GM08714 (cell line): ENCODE results near the gene GALNT9.

ENCODE experiments used
- H3K4me3 ChIP-seq: fragments of 200-500 bp; sonication (Bioruptor generic); 2 replicates; pipeline ENCODE4 v1.5.1; 2014; ENCODE audit warnings: mild to moderate bottlenecking, low read length, inconsistent platforms
- ZNF274 ChIP-seq: IDR thresholded peaks from 2 replicates; pipeline ENCODE4 v1.6.1; 2012; ENCODE audit warnings: mild to moderate bottlenecking, low read depth, low read length

Gene GALNT9

DNA sequence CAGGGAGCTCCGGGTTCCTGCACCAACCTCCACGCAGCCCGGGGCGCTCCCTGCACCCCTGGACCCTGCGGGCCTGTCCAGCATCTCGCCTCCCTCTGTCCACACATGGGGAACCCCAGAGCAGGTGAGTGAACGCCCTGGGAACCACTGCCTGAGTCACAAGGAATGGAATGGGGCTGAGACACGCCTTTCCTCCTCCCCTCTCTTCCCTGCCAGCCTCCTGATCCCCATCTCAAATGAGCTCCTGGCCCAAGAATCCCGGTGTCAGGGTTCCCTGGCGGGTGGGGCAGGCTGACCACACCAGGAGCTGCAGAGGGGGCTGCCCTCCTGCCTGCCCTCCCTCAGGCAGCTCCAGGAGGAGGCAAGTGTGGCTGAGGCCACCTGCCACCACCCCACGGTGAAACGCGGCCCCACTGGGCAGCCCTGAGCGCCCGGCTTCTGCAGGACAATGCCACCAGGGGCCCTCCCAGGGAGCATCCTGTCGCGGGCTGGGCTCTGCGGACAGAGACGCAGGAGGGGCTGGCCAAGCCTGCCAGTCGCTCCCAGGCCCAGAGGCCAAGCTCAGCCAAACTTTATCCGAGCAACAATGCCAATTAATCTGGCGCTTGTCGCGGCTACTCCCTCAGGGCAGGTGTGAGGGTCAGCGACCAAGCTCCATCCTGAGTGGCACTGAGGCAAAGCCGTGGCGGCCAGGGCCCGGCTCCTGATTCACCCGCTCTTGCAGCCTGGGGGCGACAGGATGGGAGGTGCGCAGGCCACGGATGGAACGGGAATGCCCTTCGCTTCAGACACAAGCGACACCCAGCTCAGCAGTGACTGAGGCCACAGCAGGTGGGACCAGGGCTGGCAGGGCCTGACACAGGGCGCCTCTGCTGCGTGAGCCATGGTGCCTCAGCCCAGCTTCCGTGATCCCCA lies 44.3 kb downstream of the GALNT9 start:
- no peak for TF ChIP-seq ZNF274
- H3K4me3 ChIP-seq = no peak overlapping the region

DNA sequence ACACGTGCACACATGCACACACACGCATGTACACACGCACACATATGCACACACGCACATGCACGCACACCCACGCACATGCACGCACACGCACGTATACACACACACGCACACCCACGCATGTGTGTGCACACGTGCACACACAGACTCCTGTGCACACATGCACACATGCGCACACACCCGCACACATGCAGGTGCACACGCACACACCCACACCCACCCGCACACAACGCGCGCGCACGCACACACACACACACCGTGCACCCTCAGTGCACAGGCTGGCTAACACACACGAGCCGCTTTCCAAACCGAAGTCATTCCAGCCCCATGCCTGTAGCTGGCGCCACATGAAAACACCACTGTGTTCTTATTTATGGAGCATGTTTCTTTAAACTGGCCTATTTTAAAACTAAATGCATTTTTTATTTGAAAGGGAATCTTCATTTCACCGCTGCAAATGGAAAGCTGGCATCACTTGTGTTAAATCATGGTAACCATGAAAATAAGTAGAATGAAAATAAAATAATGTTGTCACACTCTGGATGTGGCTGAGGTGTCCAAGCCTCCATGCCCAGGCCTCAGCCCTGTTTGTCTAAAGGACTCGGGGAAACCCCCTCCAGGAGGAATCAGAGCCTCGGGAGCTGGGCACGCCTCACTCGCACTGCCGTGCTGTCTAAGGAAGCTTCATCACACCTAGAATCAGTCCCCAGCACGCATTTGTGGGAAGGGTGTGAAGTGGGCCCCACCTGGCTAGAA lies 45.1 kb downstream of the GALNT9 start:
- no peak overlapping the region for H3K4me3 ChIP-seq
- no peak for TF ChIP-seq ZNF274

DNA sequence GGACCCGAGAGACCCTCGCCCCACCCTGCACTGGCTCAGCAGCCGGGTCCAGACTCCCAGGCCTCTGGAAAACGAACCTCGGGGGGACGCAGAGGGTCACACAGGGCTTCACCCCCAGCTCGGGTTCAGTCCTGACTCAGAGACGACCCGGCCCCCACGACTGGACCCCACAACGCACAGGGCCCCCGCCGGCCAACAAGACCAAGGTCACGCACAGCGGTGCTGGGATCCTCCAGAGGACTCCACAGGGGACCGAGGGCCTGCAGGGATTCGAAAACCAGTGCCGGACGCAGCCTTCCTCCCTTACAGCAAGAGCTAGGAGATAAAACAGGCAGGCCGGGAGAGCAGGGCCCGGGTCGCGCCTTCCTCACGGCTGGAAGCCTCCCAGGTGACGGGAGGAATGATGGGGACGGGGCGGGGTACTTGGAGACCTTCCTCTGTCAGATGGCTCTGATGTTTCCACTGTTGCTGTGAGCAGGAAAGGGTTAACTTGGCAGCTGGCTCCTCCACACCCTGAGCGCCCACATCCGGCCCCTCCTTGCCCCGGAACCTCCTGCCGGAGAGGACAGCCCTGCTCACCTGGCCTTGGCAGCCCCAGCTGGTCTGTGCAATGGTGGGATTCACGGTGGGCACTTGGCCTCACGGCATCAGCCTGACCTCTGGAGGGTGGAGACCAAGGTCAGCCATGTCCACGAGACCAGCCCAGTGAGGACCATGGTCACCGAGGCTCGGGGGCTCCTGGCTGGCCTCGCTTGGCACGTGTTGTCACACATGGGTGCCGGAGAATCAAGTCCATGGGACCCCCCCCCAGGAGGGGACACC lies 46.2 kb downstream of the GALNT9 start:
- no peak for TF ChIP-seq ZNF274
- no peak overlapping the region for H3K4me3 ChIP-seq

DNA sequence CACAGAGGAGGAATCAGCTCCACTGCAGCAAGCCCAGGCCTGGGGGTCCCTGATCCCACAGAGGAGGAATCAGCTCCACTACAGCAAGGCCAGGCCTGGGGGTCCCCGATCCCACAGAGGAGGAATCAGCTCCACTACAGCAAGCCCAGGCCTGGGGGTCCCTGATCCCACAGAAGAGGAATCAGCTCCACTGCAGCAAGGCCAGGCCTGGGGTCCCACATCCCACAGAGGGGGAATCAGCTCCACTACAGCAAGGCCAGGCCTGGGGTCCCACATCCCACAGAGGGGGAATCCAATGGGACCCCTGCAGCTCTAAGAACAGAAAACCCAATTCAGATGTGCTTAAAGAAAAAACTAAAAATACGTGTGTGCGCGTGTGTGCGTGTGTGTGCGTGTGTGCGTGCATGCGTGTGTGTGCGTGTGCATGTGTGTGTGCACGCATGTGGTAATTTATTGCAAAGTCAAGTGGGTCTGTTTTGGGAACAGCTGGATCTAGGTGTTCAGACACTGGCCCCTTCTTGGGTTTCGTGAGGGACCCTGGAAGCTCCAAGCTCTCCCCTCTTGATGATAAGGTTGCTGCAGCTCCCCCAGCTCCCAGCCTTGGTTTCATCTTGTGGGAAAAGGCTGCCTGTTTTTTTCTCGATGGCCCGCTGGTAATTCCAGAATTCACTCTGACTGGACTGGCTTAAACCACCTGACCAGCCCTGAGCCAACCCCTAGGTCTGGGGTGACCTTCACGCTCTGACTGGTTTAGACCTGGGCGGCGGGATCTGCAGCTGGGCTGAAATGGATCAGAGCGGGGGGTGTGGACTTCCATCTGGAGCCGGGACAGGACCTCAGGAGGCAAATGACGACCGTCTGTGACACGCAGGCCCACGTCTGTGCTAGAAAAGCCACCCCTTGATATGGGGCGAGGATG lies 47.1 kb downstream of the GALNT9 start:
- TF ChIP-seq ZNF274 = no peak
- no peak overlapping the region for H3K4me3 ChIP-seq

DNA sequence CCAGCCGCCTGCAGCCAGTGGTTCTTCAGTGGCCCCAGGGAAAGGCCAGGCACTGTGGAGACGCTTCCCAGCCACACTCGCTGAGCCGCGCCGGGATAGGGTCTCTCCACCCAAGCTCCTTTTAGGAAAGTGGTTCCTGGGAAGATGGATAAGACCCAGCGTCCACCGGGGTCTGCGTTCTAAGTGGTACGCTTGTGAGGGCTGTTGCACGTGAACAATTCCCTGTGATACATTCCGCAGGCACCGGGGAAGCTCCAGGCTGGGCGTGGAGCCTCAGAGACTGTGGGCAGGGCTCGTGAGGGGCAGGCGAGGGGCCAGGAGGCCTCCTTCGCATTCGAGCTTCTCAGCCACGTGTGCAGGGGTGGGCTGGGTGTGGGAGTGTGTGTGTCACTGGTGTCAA lies 48.4 kb downstream of the GALNT9 start:
- TF ChIP-seq ZNF274 = no peak
- H3K4me3 ChIP-seq = no peak overlapping the region

DNA sequence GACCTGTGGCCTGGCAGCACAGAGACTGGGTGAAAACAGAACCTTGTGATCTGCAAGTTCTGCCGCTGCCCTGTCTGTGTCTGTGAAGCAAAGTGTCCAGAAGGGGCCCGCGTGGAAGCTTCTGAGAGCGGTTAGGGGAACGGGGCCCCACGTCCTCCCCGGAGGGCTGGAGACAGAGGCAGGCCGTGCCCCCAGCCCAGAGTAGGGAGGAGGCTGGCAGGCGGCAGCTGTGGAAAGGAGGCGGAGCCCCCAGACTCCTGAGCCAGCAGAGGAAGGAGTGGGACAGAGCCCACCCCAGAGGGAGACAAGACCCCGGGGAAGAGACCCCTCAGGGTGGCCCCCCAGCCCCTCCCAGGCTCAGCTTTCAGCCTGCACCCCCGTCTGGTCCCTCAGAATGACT lies 49.0 kb downstream of the GALNT9 start:
- no peak overlapping the region for H3K4me3 ChIP-seq
- TF ChIP-seq ZNF274 = no peak

DNA sequence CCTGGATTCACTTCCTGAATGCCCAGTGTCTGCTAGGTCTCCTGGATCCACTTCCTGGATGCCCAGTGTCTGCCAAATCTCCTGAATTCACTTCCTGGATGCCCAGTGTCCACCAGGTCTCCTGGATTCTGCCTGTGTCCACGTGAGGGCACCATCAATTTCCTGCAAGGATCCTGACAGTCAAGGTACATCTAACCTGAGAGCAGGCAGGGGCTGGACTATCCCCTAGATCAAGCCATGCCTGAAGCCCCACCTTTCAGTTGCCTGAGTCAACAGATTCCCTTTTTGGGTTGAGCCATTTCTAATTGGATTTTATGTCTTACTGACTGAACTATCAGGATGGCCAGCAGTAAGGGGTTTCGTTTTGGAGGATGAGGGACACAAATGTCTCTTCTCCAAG lies 49.5 kb downstream of the GALNT9 start:
- no peak overlapping the region for H3K4me3 ChIP-seq
- no peak for TF ChIP-seq ZNF274

DNA sequence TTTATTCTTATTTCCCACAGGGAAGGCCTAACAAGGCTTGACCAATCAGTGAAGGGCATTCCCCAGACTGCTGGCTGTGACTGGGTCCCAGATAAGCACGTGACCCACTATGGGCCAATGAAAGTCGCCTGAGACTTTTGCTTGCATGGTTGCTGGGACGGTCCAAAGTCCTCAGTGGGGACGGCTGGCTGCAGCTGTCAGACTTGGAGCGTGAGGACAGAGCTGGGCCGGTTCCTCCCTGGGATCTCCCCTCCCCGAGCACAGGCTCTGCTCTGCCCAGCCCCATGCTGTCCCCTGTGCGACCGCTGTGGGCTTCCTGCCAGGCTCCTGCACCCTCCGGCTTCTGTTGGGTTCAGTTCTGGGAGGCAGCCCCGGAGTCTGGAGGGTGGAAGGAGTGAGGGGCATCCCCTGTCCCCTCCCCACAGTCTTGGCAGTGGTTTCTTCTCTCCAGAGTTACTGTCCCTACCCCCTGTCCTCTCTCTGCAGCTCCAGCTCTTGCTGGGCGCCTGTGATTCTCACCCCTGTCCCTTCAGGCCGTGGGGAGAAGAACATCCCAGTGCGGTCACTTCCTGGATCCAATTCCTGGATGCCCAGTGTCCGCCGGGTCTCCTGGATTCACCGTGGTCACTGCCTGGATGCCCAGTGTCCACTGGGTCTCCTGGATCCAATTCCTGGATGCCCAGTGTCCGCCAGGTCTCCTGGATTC lies 50.1 kb downstream of the GALNT9 start:
- TF ChIP-seq ZNF274 = no peak
- no peak overlapping the region for H3K4me3 ChIP-seq

DNA sequence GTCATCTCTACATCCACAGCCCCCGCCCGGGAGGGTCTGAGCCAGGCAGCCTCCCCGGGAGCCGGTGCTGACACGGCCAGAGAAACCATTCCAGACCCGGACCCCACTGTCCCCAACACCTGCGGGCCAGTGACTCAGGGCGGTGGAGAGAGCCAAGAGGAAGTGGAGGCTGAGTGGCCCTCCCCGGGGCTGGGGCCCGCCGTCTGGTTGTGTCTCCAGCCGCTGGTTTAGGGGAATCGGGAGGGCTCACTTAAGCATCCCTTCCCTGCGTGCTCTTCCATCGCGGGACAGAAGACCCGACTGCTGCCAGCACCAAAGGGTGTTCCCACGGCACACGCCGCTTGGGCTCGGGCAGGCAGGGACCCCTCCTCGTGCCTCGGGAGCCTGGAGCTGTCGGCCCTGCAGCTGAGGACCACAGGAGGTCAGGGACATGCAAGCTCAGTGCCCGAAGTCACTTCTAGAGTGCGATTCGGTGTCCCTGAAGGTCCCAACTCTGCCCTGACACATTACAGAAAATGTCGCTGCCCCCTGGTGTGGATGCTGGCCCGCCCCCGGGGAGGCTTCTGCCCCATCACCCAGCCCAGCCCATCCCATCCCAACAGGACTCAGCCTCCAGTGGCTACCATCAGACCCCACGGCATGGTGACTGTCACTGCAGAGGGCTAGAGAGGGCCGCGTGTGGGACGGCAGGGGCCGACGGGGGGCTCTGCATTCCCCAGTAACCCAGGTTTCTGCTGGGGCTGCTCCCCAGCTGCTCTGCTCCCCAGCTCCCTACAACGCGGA lies 50.8 kb downstream of the GALNT9 start:
- TF ChIP-seq ZNF274 = no peak
- H3K4me3 ChIP-seq = no peak overlapping the region

DNA sequence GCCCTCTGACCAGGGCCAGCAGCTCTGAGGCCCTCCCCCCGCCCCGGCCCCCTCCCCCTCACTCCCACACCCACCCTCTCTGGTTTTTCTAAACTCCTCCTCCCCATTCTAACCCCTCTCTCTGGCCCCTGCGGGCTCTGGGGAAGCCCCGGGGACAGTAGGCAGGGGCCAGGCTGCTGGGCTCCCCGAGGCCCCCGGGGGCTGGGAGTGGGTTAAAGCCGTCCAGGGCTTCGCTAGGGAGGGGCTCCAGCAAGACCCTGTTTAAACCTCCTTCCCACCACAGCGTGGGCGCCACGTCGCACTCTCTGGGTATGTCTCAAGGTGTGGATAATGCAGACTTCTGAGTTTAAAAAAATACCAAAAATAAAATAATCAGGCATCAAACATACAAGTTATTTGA lies 51.4 kb downstream of the GALNT9 start:
- TF ChIP-seq ZNF274 = no peak
- no peak overlapping the region for H3K4me3 ChIP-seq

DNA sequence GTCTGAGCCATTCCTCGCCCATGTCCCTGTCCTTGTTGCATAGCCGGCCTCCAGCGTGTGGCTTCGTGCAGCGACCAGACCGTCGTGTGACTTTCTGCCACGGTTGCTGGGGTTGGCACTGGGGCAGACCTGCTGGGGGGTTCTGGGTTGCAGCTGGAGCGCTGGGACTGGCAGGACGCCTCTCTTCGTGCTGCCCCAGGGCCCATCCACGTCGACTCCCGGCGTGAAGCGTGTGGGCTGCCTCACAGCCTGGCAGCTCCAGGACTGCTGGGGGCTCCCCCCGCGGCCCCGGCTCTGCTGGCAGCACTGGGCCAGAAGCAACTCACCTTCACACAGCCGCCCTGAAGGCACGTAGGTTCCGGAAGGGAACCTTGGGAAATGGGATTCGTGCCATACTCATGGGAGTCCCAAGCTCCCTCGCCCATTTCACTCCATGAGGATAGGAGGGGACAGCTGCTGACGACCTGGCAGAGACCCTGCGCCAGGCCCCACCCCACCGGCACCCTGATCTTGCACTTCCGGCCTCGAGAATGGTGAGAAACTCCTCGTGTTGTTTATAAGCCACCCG lies 51.9 kb downstream of the GALNT9 start:
- no peak for TF ChIP-seq ZNF274
- no peak overlapping the region for H3K4me3 ChIP-seq
